Astrocyte (in vitro differentiated cells and primary cell): ENCODE results near the gene RAD52. TPM values are rescaled to one million over a fixed set of nuclear protein-coding genes. Genes with fewer than 3 reads are reported as not detected.

Experiments
- DNase-seq: peaks from one replicate; pipeline ENCODE4 v3.0.0-alpha.2; 2010; ENCODE audit warnings: low read depth
- FAIRE-seq: peaks from 2 replicates; lab custom pipeline; 2011; peaks lifted over from hg19 to GRCh38; lab: Jason Lieb, UNC
- H2AFZ ChIP-seq: 2 replicates; pipeline ENCODE4 v1.6.0; 2012; ENCODE audit warnings: low read depth, low read length, inconsistent platforms
- H3K27ac ChIP-seq: 2 replicates; pipeline ENCODE4 v1.5.1; 2011; ENCODE audit warnings: low read depth, low read length, inconsistent platforms
- H3K27me3 ChIP-seq: 2 replicates; pipeline ENCODE4 v1.6.0; 2011; ENCODE audit warnings: low read length, inconsistent platforms; ENCODE audit not compliant: insufficient read depth
- H3K36me3 ChIP-seq: 2 replicates; pipeline ENCODE4 v1.5.1; 2011; ENCODE audit warnings: low read length, inconsistent platforms; ENCODE audit not compliant: insufficient read depth
- H3K4me1 ChIP-seq: 2 replicates; pipeline ENCODE4 v1.5.1; 2011; ENCODE audit warnings: low read length, inconsistent platforms; ENCODE audit not compliant: insufficient read depth
- H3K4me2 ChIP-seq: 2 replicates; pipeline ENCODE4 v1.6.0; 2012; ENCODE audit warnings: low read length, inconsistent platforms
- H3K4me3 ChIP-seq: 2 replicates; pipeline ENCODE4 v1.5.1; 2011; ENCODE audit warnings: low read depth, mild to moderate bottlenecking, low read length, inconsistent platforms; ENCODE audit not compliant: insufficient read depth
- H3K79me2 ChIP-seq: 2 replicates; pipeline ENCODE4 v1.6.0; 2012; ENCODE audit warnings: mild to moderate bottlenecking, low read length, inconsistent platforms; ENCODE audit not compliant: insufficient read depth
- H3K9ac ChIP-seq: 2 replicates; pipeline ENCODE4 v1.6.0; 2012; ENCODE audit warnings: mild to moderate bottlenecking, low read length, inconsistent platforms
- H3K9me3 ChIP-seq: 2 replicates; pipeline ENCODE4 v1.5.1; 2012; ENCODE audit warnings: low read depth, mild to moderate bottlenecking, low read length, inconsistent platforms; ENCODE audit not compliant: insufficient read depth
- H4K20me1 ChIP-seq: 2 replicates; pipeline ENCODE4 v1.6.0; 2012; ENCODE audit warnings: low read length, inconsistent platforms; ENCODE audit not compliant: insufficient read depth
- H3K27ac Mint-ChIP-seq: one replicate; pipeline ENCODE4 v1.8.0; 2021; ENCODE audit warnings: mild to moderate bottlenecking, mixed read lengths; ENCODE audit not compliant: unreplicated experiment
- H3K27me3 Mint-ChIP-seq: one replicate; pipeline ENCODE4 v1.8.0; 2021; ENCODE audit warnings: low read depth, mixed read lengths; ENCODE audit not compliant: unreplicated experiment
- H3K36me3 Mint-ChIP-seq: one replicate; pipeline ENCODE4 v1.8.0; 2021; ENCODE audit warnings: low read depth, mixed read lengths; ENCODE audit not compliant: unreplicated experiment
- H3K4me1 Mint-ChIP-seq: one replicate; pipeline ENCODE4 v1.8.0; 2021; ENCODE audit warnings: low read depth, mixed read lengths; ENCODE audit not compliant: unreplicated experiment
- H3K4me3 Mint-ChIP-seq: one replicate; pipeline ENCODE4 v1.8.0; 2021; ENCODE audit warnings: mild to moderate bottlenecking, moderate library complexity, mixed read lengths; ENCODE audit not compliant: unreplicated experiment
- H3K9me3 Mint-ChIP-seq: one replicate; pipeline ENCODE4 v1.8.0; 2021; ENCODE audit warnings: mild to moderate bottlenecking, mixed read lengths; ENCODE audit not compliant: unreplicated experiment
- EZH2 ChIP-seq: IDR thresholded peaks from 2 replicates; pipeline ENCODE4 v1.6.1; 2012; ENCODE audit warnings: mild to moderate bottlenecking, low read length, inconsistent platforms; ENCODE audit not compliant: insufficient read depth
- total RNA-seq: library from RNA; stranded (reverse); gene quantifications from 2 replicates; pipeline ENCODE4 v1.2.1, GENCODE V29; 2021
- TF ChIP-seq, protein P1 (sequence below): IDR thresholded peaks from 2 replicates; pipeline ENCODE4 v1.5.1; 2011; ENCODE audit warnings: low read depth, mild to moderate bottlenecking, inconsistent platforms, low read length, moderate library complexity; ENCODE audit not compliant: insufficient read depth

The RAD52 gene
- total RNA-seq, 1 donor from 2014 or later: 11.7 TPM

- DNase-seq: no peak
- H3K4me2 ChIP-seq: no peak overlapping the region
- no peaks in the 10 kb centered on the region for H3K36me3 ChIP-seq
- H3K27me3 ChIP-seq: no peaks in the 10 kb centered on the region
- Mint-ChIP-seq H3K4me1 (peaks cover 12% of the 10 kb centered on the region), H3K9me3 (no peaks in the 10 kb centered on the region), H3K36me3 (peaks cover 6% of the 10 kb centered on the region), H3K27ac (no peak overlapping the region), H3K4me3 (no peak overlapping the region), H3K27me3 (no peaks in the 10 kb centered on the region)
- peaks cover 58% of the 10 kb centered on the region for H4K20me1 ChIP-seq
- H3K4me1 ChIP-seq: no peaks in the 10 kb centered on the region
- TF ChIP-seq, protein P1, sequence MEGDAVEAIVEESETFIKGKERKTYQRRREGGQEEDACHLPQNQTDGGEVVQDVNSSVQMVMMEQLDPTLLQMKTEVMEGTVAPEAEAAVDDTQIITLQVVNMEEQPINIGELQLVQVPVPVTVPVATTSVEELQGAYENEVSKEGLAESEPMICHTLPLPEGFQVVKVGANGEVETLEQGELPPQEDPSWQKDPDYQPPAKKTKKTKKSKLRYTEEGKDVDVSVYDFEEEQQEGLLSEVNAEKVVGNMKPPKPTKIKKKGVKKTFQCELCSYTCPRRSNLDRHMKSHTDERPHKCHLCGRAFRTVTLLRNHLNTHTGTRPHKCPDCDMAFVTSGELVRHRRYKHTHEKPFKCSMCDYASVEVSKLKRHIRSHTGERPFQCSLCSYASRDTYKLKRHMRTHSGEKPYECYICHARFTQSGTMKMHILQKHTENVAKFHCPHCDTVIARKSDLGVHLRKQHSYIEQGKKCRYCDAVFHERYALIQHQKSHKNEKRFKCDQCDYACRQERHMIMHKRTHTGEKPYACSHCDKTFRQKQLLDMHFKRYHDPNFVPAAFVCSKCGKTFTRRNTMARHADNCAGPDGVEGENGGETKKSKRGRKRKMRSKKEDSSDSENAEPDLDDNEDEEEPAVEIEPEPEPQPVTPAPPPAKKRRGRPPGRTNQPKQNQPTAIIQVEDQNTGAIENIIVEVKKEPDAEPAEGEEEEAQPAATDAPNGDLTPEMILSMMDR: no peak
- TF ChIP-seq EZH2: no peak
- H3K9me3 ChIP-seq: no peaks in the 10 kb centered on the region
- H3K79me2 ChIP-seq: peaks cover 52% of the 10 kb centered on the region
- no peak overlapping the region for H2AFZ ChIP-seq
- H3K27ac ChIP-seq: no peak overlapping the region
- H3K4me3 ChIP-seq: no peak overlapping the region
- H3K9ac ChIP-seq: no peak overlapping the region
- no peak for FAIRE-seq
Measured at GRCh38 chr12:997505-997904, 48.0 kb upstream of the RAD52 start.

DNA sequence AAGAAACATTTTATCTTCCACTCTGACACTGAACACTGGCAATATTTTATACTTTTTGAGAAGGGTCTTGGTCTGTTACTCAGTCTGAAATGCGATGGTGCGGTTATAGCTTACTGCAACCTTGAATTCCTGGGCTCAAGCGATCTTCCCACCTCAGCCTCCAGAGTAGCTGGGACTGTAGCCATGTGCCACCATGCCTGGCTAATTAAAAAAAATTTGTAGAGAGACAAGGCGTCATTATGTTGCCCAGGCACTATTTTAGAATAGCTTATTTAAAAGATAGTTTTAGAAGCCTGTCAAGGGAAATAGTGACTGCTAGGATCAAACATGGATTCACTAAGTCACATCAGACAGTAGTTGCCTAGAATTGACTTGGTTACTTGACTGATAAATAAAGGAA lies 47.4 kb upstream of the RAD52 start:
- FAIRE-seq (no peak), DNase-seq (no peak)
- no peaks in the 10 kb centered on the region for H3K36me3 ChIP-seq
- peak overlapping the region; percentile 16 for H3K27ac Mint-ChIP-seq
- peaks cover 52% of the 10 kb centered on the region for H3K79me2 ChIP-seq
- no peak overlapping the region for H3K27ac ChIP-seq
- no peak overlapping the region for H3K4me3 Mint-ChIP-seq
- no peak overlapping the region for H3K4me2 ChIP-seq
- H3K9me3 Mint-ChIP-seq: no peaks in the 10 kb centered on the region
- H3K9ac ChIP-seq: no peak overlapping the region
- peaks cover 59% of the 10 kb centered on the region for H4K20me1 ChIP-seq
- H3K4me1 ChIP-seq: peaks cover 4% of the 10 kb centered on the region
- TF ChIP-seq EZH2: no peak
- TF ChIP-seq, protein P1: no peak
- no peak overlapping the region for H2AFZ ChIP-seq
- H3K36me3 Mint-ChIP-seq: peaks cover 6% of the 10 kb centered on the region
- H3K4me1 Mint-ChIP-seq: peaks cover 12% of the 10 kb centered on the region
- H3K27me3 Mint-ChIP-seq: no peaks in the 10 kb centered on the region
- no peaks in the 10 kb centered on the region for H3K9me3 ChIP-seq
- no peak overlapping the region for H3K4me3 ChIP-seq
- H3K27me3 ChIP-seq: no peaks in the 10 kb centered on the region

DNA sequence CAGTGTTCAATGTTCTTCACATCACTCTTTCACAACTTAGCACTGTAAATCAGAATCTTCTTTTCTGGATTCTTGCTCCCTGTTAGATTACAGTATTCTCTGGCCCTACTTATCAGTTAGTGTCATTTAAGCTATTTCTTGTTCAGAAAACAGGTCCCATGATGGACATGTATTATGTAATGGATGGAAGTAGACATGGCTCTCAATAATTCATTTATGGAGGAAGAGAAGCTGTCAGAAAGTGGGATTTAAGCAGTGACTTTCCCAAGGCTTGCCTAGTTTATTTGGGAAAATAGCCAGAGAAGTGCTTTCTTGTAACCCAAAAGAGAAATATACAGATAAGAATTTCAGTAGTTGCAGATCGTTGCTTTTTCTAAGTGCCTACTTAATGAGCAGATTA lies 43.2 kb upstream of the RAD52 start:
- no peaks in the 10 kb centered on the region for H3K9me3 ChIP-seq
- no peak overlapping the region for H3K4me3 ChIP-seq
- H2AFZ ChIP-seq: no peak overlapping the region
- no peak overlapping the region for H3K9ac ChIP-seq
- H3K4me2 ChIP-seq: peak overlapping the region; percentile 96
- peaks cover 18% of the 10 kb centered on the region for H3K4me1 ChIP-seq
- Mint-ChIP-seq H3K27me3 (no peaks in the 10 kb centered on the region), H3K4me1 (peaks cover 29% of the 10 kb centered on the region), H3K36me3 (no peaks in the 10 kb centered on the region), H3K4me3 (peak overlapping the region; percentile 98), H3K9me3 (no peaks in the 10 kb centered on the region), H3K27ac (no peak overlapping the region)
- FAIRE-seq (no peak), DNase-seq (no peak)
- no peaks in the 10 kb centered on the region for H3K27me3 ChIP-seq
- TF ChIP-seq, protein P1: no peak
- TF ChIP-seq EZH2: no peak
- no peak overlapping the region for H3K27ac ChIP-seq
- H3K79me2 ChIP-seq: peaks cover 40% of the 10 kb centered on the region
- H3K36me3 ChIP-seq: no peaks in the 10 kb centered on the region
- H4K20me1 ChIP-seq: peaks cover 36% of the 10 kb centered on the region
